ENCODE data around the gene COLEC12.

Gene COLEC12

GRCh38 chr18:354003-354402, 146.5 kb downstream of the COLEC12 start:
- DNase-seq = no peak

GRCh38 chr18:352438-352837, 148.1 kb downstream of the COLEC12 start:
- DNase-seq = no peak

GRCh38 chr18:350953-351572, 149.4 kb downstream of the COLEC12 start:
- DNase-seq = no peak

- no peak for DNase-seq
These were observed 153.9 kb downstream of the COLEC12 start for GRCh38 chr18:346600-346999.

- DNase-seq = no peak
These were observed 159.4 kb downstream of the COLEC12 start for GRCh38 chr18:341102-341501.

GRCh38 chr18:340044-340443, 160.5 kb downstream of the COLEC12 start:
- DNase-seq = no peak

GRCh38 chr18:339200-339599, 161.3 kb downstream of the COLEC12 start:
- no peak for DNase-seq

- DNase-seq = no peak
These were observed 163.8 kb downstream of the COLEC12 start for GRCh38 chr18:336713-337112.

- no peak for DNase-seq
These were observed 164.8 kb downstream of the COLEC12 start for GRCh38 chr18:335733-336132.

GRCh38 chr18:334575-335132, 165.8 kb downstream of the COLEC12 start:
- DNase-seq = no peak

- no peak for DNase-seq
These were observed 167.6 kb downstream of the COLEC12 start for GRCh38 chr18:332721-333510.

- DNase-seq = no peak
These were observed 168.5 kb downstream of the COLEC12 start for GRCh38 chr18:332007-332406.

GRCh38 chr18:331221-331821, 169.2 kb downstream of the COLEC12 start:
- DNase-seq = no peak

- no peak for DNase-seq
These were observed 171.6 kb downstream of the COLEC12 start for GRCh38 chr18:328928-329327.

- no peak for DNase-seq
These were observed 173.7 kb downstream of the COLEC12 start for GRCh38 chr18:326846-327245.

- no peak for DNase-seq
These were observed 177.3 kb downstream of the COLEC12 start for GRCh38 chr18:323253-323622.

- DNase-seq = no peak
These were observed 178.5 kb downstream of the COLEC12 start for GRCh38 chr18:321865-322467.

GRCh38 chr18:320155-320554, 180.3 kb downstream of the COLEC12 start:
- no peak for DNase-seq

- no peak for DNase-seq
These were observed 180.8 kb downstream of the COLEC12 start for GRCh38 chr18:319720-320119.

GRCh38 chr18:318791-319291, 181.7 kb downstream of the COLEC12 start:
- no peak for DNase-seq

GRCh38 chr18:317618-318017, 182.9 kb downstream of the COLEC12 start:
- DNase-seq = no peak

GRCh38 chr18:316393-316792, 184.1 kb downstream of the COLEC12 start:
- no peak for DNase-seq

- no peak for DNase-seq
These were observed 186.6 kb downstream of the COLEC12 start for GRCh38 chr18:313931-314330.
